Epidermal melanocyte (primary cell): ENCODE measurements around the gene AUTS2.
"Not testable (repeated sequence)": the region's sequence is repeated elsewhere in the genome, so short reads cannot be mapped to it uniquely, and the experiment has no call there.

Experiments
- DNase-seq: peaks from one replicate; pipeline ENCODE4 v3.0.0; 2011; ENCODE audit warnings: low spot score; ENCODE audit not compliant: insufficient read length

The AUTS2 gene

DNA sequence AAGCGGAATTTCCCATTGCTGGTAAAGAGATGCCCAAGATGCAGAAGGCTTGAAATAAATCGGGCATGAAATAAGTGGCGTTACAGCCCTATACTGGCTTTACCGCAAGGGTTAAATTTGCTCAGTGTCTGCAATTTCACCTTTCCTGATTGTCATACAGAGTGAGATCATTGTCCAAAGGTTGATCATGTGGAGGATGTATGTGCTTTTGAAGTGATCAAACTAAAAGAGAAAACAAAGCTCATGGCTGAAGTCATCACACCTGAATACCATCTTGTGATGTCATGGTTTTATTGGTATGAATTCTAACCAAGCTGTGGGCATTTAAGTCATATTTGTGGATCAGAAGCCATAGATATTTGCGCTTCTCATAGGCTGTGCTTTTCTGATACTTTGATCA is 635.5 kb downstream of the AUTS2 start:
- DNase-seq, result no peak

DNA sequence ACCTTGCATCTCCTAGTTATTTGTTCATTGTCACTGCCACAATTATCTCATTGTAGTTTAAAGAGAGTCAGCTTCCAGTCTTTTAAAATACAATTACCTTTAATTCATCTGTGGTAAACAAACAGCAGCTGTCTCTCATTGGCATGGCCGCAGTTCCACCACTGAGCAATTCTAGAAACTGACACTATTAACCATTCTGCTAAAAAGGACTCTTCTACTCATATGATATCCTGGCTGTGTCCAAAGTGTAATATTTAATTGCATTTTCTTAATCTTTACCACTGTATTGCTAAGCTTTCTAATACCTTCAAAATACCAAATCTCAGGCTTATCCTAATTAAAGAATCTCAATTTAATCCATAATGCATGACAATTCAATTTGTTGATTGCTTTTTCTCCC is 639.0 kb downstream of the AUTS2 start:
- no peak for DNase-seq

DNA sequence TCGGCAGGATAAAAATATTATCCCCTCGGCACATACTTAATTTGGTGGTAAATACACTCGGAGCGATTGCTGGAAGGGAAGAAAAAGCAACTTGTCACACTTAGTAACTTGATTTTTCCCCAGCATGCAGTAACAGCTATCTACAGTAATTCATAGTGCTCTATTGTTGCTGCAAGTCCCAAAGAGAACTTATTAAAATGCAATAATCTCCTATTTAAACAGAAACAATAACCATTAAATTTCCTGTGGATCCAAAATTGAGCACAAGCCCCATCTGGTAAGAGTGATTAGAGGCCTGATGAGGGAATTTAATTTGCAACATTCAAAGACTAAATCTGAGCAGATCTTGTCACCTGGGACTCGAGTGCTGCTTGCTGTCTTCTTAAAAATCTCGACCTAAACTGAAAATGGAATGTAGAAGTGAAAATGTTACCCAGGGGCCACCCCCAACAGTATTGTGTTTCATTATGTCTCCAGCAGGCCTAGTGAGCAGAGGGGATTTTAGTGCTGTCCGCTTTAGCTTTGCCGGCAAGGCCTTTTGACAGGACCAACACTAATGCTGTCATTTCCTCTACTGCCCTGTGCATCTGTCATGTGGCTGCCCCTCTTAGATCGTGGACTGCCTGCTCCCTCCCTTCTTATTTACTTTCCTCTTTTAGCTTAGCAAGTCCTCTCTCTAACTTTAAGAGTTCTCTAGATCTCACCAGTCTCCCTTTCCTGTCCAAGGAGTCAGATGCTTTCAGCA is 639.7 kb downstream of the AUTS2 start:
- DNase-seq, result no peak

DNA sequence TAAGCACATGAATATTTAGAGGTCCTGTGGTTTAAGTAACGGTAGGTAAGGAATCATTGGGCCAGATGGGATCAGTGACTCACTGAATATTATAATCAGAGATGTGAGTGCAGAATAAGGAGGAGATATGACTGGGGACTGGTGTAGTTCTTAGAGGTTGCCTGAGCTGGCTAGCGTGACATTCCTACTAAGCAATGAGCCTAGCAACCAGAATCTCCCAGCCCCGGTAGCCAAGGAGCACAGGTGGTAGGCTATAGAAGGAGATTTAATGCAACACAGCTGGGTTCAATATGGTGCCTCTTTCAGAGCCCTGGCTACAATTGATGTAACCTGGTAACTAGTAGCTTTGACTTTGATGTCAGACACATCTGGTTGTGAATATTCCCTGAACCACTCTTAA is 641.6 kb downstream of the AUTS2 start:
- DNase-seq, result no peak

DNA sequence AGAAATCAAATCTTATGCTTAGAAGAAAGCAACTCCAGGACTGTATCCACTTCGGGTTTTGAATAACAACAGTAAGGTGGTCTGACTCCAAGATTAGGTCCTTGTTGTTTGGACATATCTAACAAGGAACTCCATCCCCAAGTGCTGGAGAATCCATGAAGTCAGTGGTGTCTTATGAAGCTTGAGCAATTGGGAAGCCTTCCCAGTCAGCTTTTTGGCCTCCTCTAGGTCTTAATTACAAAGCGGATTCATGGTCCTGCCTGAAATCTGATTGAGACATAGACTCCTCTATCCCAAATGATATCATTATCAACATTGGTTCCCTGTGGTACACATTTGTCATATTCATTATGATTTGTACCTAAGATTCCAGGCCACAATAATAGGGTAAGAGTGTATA is 642.6 kb downstream of the AUTS2 start:
- DNase-seq, result no peak

DNA sequence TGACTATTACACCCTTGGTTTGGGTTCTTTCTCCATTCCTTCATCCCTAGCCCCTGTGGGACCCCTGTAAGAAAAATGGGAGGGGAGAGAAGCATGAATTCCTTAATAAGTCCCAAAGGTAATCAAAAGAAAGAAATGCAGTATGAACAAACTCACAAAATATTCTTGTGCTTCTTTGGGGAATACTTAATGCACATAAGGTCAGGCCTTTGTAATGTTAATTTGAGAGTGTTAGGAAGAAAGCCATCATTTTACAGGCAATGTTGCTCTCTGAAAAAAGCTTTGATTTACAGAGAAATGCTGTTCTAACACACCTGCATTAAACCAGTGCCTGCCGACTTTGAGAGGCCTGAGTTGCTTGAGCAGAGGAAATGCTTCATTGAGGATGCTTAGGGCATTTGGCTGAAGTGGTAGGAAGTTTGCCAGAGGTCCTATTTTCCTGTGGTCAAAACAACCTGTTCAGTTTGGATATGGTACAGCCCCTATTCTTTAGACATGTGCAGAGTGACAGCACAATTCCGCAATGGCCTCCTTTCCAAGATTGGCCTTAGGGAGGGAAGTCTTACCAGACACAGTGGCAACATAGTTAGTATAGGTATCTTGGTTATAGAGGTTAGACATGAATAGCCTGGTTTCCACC is 643.4 kb downstream of the AUTS2 start:
- DNase-seq, result no peak

DNA sequence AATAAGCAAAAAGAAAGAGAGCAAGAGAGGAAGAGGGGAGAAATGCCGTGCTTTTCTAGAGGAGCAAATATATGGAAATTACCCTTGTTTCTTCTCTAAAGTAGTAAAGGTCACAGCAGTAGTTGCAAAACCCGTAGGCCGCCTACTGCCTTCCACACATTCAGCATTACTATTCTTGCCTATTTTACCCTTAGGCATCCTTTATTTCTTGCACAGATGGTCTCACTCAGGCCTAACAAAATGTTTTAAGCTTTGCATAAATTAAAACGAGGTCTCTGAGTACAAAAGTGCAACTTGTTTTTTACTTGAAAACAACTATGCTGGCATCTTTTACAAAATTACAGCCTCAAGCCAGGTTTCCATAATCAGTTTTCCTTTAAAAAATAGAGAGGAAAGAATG is 644.6 kb downstream of the AUTS2 start:
- DNase-seq, result no peak

DNA sequence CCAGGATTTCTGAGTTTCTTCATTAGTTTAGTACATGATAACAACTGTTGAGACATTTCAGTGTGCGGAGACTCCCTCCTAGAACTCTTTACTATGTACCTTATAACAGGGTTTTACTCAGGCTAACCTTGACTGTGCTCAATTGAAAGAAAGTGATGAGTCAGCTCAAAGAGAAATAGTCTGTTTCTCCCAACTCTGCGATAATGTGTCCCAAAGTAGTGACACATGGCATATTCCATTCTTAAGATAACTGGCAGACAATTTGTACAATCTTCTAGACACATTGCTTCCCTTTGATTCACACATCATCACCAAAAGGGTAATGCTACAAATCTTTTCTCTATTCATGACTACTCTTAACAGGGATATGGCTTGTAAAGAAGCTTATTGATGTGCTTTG is 645.2 kb downstream of the AUTS2 start:
- no peak for DNase-seq

DNA sequence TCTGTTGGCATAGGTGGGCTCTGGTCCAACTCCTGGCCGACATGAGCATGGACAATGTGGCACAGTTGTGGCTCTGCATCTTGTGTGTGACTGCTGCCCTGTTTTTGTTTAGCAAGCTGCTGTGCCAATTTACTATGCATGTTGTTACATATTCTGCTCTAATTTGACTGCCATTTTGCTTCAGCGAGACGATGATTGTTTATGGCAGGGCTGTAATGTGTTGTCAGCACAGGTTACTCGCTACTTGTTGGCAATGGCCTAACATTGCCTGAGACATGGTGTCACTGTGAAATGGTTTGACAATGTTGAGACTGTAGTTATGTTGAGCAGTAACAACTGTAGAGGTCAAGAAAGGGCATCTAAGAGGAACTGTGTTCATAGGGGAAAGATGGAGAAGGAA is 659.6 kb downstream of the AUTS2 start:
- DNase-seq, result no peak

DNA sequence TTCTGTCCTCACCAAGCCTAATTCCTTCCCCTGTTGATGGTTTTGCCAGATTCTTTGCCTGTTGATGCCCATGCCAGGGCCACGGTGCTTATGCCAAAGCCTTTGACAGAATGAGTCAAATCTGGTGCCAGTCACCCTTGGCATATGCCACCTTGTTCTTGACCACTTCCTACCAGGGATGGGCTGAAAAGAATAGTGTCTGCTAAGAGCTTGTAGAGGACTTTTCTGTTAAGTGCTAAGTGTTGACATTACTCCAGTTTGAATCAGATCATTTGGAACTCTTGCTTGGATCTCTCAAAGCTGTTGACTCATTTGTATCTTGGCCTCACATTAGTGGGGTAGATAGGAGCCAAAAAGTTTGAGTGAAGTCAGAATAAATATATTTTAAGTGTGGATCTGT is 661.2 kb downstream of the AUTS2 start:
- no peak for DNase-seq

DNA sequence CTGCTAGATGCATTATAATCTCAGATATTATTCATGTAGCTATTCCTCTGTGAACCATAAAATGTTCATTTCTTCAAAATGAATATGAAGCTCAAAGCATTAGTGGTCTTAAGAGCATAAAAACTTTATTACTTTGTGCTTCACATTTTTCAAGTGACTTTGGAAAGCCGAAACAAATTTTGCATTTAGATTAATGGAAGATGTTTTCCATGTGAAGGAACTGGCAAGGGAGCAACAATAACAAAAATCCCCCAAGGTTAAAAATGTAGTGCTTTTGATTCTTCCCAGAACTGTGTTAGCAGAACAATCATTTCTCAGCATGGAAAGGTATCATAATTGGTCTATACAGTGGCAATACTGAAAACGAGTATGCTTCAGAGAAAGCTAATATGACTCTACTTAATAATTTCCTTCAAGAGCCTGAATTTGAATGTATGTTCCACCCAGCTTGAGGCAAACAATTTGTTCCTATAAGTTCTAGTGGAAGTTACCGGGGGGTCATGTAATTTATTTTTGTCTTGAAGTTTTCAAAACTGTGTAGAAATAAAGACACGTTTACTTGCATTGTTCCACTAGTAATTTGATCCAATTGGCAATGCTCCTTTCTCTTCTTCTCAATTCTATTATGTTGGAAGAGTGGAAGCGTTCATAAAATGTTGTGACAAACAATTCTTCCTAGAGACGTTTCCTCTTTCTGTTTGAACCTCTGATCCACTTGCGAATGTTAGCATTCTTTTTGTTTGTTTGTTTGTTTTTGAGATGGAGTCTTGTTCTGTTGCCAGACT is 665.4 kb downstream of the AUTS2 start:
- no peak for DNase-seq

DNA sequence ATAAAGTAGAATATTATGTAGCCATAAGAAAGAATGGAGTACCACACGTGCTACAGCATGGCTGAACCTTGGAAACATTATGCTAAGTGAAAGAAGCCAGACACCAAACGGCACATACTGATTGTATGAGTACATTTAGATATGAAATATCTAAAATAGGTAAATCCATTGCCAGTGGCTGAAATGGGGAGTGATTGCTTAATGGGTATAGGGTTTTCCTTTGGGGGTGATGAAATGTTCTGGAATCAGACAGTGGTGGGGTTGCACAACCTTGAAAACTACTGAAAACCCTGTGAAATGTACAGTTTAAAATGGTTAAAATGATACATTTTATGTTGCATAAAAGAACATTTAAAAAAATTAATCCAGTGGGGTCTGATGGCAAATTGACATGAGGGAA is 667.9 kb downstream of the AUTS2 start:
- no peak for DNase-seq

DNA sequence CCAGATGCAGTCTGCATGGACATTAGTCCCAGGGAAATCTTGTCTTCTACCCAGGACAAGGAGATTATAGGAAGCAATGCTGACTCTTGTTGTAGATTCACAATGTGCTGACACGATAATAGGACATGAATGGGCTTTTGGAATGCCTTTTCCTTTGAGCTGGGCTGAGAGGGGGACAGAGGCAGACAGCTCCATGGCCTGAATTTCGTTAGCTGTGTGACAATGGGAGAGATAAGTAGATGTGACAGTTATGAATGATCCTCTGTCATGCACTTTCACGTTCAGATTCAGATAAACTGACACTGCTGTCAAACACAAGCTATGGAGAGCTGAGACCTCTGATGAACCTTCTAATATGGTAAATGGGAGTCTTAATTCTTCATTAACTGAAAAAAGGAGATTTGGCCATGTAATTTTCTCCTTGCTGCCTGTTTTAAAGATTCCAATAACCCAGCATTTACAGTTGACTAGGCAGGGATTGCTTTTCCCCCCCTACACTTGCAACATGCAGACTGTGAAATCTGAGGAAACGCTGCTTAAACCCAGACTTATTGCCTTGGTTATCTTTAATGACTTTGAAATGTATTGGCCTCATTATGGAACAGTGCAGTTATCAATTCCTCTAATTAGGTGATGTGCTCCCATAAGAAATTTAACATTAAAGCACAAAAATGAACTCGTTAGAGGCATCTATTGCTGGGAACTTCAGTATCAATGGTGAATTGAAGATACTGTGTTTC is 669.3 kb downstream of the AUTS2 start:
- no peak for DNase-seq

DNA sequence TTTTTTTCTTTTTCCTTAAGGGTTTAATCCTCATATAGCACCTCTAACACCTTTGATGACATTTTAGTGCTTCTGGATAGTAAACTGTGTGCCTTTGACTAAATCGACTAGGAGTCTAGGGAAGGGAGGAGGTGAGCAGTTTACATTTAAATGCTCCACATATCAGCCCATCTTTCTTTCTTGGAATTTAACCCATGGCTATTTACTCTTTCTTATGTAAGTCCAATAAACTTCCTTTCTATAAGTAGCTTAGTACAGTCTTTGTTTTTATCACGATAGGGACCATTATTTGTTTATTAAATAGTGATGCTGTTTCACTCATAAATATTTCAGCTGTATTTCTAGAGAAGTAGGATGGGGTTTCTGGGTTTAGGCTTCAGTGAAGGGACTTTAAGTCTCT is 669.9 kb downstream of the AUTS2 start:
- no peak for DNase-seq

DNA sequence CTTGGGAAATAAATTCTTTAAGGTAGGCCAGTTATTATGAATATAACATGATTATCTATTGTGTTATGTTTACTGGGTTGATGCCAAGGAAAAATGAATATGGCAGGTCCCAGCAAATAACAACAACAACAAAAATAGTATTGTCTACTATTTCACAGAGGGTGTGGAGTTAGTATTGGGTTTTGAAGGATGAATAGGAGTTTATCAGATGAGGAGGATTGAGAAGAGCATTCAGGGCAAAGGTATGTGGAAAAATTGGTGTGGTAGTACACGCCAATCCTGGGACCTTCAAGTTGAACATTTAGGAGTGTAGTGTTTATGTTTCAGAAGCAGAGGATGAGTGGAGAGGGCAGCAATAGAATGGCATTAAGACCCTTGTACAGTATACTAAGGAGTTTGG is 671.9 kb downstream of the AUTS2 start:
- DNase-seq, result no peak

DNA sequence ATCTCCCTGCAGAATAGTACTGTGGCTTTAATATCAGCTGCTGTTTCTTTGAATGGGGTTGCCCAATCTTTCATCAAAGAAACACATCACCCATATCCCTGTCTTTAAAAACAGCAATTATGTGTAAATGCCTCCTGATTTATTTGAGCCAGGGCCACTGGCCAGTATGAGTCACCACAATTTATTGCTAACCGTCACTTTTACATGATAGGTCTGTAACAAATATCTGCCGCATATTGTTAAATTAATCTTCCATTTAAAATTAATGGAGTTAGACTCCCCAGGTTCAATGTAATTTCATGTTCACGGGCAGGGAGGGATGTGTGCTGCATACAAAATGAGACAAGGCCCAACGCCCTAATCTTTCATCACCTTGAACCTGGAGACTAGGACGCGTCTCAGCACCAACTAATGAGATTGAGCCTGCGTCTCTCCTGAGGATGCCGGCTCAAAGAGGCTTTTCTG is 673.4 kb downstream of the AUTS2 start:
- no peak for DNase-seq

DNA sequence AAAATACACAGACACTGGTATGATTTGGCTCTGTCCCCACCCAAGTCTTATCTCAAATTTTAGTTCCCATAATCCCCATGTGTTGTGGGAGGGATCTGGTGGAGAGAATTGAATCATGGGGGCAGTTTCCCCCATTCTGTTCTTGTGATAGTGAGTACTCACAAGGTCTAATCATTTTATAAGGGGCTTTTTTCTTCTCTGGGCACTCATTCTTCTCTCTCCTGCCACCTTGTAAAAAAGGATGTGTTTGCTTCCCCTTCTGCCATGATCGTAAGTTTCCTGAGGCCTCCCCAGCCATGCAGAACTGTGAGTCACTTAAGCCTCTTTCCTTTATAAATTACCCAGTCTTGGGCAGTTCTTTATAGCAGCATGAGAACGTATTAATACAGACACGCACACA is 677.3 kb downstream of the AUTS2 start:
- DNase-seq, result not testable (repeated sequence)

DNA sequence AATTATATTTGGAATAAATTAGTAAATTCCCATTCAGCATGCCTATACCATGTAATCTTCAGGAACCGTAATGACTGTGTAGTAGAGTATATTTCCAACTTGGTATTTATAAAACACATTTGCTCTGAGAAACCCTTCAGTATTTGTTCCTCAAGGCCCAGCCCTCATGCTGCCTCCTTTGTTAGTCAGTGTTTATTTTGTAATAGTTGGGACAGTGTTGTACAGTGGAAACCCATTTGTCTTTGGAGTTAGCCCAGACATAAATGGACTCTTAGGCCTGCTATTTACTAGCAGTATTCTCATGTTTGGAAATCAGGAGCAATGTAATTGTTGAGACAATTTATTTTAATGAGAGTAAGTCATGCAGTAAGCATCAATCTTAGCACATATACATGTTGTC is 686.9 kb downstream of the AUTS2 start:
- DNase-seq, result no peak

DNA sequence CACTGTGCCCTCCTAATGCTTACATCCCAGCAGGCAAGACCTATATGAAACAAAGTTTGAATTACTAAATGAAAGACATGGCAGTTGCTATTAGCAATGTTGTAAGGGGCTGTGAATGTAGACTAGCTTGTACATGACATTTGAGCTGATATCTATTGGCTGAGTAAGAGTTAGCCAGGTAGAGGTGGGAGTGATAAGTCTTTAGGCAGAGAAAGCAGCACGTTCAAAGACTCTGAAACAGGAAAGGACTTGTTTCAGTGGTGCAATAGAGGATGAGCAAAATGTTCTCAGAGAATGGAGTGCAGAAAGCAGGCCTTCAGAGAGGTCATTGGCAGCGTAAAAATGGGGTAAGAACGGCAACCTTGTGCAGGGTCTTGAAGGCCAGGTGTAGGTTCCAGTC is 687.6 kb downstream of the AUTS2 start:
- DNase-seq, result no peak

DNA sequence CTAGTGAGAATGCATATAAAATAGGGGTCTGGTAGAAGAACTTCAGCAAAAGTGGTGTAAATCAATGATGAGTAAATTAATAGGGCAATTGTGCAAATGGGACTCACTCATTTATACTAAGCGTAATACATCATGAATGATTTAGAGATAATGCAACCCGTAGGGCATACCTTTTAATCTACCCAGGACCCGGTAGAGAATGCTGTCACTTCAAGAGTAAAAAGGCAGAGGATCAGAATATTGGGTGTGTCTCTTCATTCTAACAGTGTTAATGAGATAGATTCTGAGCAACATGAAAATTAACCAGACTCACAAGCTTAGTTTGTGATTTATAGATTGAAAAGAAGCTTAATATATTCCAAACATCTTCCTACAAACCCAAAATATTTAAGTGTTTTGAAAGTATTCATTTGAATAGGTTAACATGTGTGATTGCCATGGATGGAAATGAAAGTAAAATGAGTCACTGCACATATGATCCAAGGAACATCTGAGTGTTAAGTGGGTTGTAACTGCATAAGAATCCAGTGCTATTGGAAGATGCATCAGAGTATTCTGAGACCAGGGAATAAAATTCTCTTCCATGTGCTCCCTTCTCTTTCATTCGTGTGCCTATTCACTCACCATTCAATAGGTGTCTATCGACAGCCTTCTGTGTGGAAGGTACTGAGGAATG is 690.6 kb downstream of the AUTS2 start:
- DNase-seq, result no peak

DNA sequence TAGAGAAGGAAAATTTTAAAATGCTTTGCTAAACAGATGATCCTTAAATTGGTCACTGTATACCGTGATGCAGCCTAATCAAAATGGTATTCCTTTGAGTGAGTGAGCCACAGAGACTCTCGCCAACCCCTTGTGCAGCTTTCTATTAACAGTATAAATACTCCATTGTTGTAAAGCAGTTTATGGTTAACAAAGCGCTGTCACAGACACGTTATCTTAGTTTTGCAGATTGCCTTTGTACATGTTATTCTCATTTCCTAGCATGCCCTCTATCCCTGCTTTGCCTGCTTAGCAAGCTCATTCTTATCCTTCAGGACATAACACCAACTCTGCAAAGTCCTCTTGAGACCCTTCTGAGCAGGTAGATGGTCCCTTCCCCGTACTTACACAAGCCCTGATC is 694.4 kb downstream of the AUTS2 start:
- DNase-seq, result no peak
